ENCODE measurements around the gene PTPRM.

The PTPRM gene

DNA sequence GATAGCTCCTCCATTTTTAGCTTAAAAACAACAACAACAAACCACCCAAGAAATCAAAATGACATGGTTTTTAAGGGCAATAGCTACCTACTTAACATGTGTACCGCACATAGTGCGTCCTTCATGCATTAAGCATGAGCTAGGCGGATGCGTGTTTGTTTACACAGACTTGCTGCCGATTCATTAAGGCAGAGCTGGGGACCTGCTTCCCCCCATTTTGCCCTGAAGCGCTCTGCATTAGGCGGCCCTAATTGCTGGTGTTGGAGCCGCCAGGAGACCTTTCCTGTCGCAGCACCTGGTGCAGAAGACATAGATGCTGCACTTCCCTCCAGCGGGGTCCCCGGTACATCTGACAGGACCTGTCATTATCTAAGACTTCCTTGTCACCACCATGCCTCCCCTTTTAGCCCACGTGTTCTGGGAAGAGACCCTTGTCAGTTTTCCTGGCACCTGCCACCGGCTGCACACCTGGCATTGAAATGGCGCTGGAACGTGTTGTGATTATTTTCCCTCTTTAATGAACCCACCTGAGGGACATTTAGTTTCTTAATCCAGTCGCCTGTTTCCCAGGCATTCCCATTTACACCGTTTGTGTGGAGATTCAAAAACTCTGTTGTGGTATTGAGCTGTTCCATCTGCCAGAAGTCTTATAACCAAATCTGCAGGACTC, 781.1 kb downstream of the PTPRM start:
- DNase-seq: no peak

DNA sequence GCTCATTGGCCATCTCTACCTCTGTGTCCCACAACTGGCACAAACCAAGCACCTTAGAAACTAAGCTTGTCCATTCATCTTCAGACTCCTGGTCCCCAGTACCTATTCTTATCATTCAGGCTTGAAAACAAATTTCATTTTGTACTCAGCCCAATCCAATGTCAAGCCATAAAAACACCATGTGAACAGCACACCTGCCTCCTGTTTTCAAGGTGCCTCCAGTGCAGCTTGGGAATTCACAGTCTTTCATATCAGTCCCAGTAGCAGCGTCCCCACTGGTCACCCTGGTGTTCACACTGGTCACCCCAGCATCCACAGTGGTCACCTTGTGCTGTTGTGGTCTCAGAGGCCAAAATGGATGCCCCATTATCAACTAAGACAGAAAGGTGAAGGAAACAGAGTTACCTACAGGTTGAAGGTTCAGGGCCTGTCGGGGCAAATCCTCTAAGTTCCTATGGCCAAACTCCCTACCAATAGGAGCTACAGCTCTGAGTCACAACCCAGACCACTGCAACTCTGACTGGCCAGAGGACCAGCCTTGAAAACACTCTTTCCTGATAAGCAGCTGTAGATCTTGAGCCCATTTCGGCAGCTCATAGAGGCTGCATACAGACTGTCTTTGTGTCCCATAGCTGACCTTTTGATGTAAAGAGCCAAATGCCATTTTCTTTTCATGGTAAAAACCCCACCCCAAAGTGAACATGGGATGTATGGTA, 782.6 kb downstream of the PTPRM start:
- DNase-seq: no peak

DNA sequence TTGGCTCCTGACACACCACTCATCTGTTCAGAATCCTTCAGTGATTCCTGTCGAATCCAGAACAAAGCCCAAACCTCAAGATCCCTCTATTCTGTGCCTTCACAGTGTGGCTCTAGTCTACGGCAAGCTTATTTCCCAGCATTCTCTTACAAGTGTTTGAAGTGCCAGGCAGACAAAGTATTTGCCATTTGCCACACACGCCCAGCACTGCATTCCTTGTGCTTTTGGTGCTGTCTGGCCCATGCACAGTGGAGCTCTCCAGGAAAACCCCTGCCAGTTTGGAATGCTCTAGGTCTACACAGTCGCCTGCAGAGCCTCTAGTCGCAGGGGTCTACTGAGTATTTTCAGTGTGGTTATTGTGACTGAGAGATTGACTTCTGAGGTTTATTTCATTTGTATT, 783.5 kb downstream of the PTPRM start:
- no peak for DNase-seq

DNA sequence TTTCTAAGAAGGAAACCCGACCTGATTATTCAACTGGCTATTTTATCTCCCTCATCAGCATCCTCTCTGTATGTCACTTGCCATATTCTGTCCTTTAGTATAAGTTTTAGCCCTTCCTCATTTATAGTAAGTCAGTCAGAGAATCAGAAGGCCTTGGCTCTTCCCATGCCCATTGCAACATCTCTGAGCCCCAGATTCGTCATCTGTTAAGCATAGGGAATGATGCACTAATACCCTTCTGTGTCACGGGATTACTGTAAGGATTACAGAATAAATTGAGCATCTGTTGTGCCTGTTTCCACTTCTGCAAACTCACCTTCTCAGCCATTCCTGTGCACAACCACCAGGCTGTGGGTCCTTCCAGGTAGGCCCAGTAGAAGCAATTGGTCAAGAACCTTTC, 784.0 kb downstream of the PTPRM start:
- no peak for DNase-seq

DNA sequence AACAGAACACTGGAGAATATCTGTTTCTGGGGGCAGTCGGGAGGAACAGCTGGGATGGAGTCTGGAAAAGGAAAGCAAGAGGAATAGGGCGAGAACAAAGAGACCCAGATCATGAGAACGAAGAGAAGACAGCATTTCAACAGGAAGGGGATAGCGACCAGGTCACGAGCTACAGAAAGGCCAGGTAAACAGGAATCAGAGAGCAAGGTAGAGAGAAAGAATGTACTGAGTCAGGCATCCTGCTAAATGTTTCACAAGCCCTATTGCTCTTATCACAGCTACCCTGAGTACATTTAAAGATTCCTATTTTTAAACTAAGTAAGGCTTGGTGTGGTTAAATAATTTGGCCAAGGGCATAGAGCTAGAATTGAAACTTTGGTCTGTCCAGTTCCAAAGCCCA, 787.2 kb downstream of the PTPRM start:
- no peak for DNase-seq

DNA sequence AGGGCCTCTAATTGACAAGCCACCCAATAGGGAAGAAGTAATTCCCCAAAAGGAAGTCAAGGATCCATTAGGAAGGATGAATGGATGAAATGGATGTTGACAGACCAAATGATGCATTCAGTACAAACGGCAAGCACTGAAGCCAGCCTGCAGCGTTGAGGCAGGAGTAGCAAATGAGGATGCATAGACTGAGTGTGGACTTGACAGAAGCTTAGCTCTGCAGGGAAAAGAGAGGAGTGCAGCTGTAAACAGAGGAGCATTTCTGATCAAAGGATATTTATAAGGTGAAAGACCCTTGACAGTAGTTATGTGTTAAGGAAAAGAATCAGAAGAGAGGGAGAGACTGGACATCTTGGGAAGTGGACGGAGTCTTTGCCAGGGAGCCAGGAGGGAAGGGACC, 788.9 kb downstream of the PTPRM start:
- DNase-seq: no peak

DNA sequence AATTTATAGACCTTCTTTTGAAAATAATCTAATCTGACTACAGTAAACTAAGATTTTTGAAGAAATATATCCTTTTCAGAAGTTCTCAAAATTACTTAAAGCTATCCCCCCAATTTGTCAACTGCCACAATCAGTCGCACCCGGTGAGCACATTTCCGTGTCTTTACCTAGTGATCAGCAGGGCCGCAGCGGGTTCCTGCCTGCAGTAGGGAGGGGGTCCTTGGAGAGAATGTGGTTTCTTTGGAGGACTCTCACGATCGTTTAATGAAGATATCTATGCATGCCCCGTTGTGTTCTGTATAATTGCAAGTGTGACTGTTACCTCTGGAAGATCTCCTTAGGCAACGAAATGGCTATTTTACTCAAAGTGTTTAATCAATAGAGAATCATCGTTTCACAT, 790.2 kb downstream of the PTPRM start:
- DNase-seq: no peak

DNA sequence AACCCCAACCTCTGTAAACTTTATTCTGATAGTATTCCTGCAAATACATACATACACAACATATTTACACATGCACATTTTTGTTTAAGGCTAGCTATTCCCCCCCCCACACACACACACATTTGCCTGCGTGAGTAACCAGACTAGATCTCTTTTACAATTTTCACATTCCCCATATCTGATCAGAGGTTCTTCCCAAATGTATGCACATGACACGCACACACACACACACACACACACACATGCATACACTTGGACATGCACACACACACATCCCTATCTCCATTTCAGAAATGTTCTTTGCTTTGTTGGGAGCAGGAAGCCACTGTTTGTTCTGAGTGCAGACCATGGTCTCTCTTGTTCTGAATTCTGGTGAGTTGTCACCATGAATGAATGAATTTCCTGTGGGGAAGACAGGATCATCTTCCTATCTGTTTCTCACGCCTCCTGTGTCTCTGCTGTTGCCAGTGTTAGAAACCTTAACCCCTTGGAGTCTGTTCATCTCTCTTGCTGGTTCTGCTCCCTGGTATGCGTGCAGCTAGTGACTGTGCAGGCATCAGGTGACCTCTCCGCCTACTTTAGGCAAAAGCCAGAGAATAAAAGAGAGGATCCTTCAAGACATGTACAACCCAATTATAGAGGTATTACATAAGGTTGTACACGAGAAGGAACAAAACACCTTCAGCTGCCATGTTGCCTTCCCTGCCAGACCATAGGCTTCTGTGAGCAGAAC, 791.1 kb downstream of the PTPRM start:
- DNase-seq: no peak

DNA sequence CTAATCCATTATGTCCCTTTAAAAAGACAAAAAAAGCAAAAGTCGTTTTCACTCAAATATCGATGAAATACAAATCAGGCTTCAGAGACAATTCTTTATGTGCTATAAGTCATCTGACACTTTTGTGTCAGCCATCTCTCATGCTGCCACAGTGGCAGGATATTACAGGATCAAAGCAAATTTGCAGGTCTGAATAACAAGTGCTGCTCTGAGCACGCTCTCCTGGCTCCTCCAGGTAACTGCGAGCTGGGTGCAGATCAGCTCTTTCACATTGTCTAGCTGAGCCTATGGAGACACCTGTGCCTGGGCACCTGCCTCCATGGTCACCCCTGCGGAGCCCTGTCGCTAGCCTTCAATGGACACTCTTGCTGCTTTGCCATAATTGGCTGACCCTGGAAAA, 792.0 kb downstream of the PTPRM start:
- DNase-seq: no peak

DNA sequence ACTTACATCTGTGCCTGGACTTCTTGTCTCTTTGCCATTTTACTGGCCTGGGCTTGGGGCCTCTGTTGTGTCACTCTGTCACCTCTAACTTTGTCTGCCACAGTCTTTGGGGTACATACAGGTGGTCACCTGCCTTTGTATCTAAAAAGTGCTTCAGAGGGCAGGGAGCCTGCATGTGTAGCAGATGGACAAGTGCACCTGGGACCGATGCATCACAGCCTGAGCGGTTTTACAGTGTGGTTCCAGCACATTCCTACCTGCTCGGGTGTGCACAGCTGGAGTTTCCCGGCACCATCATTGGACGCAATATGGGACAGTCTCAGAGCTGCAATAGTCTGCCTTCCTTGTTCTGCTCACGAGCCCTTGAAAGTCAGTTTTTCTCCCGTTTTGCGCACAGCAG, 792.4 kb downstream of the PTPRM start:
- DNase-seq: no peak

DNA sequence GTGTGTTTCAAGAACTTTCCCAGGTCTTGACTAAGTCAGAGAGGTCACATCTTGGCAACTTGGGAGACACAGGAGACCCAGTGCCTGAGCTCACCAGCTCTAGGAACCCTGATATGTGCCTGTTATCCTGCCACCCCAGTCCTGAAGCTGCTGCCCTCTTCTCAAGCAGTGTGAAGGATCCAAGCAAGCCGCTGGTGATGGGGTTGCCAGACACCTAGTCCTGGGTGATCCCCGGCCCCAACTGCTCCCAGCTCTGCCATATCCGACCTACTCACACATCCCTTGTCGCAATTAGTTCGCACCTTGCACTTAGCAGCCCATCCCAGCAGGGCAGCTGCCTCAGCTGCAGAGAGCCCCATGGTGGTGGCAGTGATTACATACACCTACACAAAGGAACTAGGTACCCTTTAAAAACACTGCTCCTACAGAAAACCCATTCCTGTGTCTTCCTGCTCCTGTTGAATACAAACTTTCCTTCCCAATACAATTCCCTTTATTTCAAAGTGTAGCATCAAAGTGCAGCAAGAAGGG, 794.9 kb downstream of the PTPRM start:
- no peak for DNase-seq

DNA sequence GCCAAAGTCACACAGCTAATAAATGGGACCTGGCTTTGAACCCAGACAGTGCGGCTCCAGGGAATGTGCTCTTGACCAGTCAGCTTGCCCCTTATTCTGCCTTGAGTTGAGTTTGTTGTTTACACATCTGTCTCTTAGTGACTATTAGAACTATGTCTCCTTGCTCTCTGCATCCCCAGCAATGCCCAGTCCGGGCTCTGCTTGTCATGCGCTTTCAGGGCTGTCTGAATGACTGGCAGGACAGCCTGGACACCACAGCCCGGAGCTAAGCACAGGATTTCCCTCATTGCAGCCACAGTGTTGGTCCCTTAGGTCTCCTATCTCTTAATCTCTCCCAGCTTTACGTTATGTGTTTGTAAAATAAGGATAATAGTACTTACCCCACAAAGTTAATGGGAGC, 795.7 kb downstream of the PTPRM start:
- no peak for DNase-seq

DNA sequence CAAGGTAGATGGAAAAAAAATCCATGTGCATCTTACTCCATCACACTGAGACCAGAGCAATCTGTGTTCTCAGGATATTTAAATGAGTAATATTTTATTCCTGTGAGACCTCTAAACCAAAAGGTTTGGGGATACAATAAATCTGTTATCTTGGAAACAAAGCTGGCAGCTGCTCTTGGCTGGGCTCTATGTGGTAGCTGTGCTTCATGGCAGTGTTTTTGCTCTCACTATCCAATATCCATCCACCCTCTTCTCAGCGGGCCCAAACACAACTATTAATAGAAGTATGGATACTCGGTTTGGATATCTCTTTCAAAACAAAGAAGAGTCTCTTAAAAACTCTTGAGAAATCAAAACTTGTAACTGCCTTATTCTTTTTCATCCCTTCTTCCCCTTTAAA, 797.3 kb downstream of the PTPRM start:
- no peak for DNase-seq

DNA sequence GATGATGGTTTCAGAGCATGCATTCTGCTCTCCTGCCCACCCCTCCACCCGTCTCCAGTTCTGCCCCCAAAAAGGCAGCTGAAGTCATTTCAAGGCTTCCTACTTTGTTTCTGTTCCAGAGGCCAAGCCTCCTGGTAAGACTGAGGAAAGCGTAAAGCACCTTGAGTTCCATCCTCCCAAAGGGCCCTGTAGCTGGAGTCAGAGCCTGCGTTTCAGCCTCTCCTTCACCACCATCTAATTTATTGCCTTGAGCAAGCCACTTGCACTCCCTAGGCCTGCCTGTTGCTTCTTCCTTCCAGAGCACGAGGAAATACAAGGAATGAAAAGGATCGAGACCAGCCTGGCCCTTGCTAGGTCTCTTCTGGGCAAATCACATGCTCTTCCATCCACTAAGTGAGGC, 797.9 kb downstream of the PTPRM start:
- no peak for DNase-seq

DNA sequence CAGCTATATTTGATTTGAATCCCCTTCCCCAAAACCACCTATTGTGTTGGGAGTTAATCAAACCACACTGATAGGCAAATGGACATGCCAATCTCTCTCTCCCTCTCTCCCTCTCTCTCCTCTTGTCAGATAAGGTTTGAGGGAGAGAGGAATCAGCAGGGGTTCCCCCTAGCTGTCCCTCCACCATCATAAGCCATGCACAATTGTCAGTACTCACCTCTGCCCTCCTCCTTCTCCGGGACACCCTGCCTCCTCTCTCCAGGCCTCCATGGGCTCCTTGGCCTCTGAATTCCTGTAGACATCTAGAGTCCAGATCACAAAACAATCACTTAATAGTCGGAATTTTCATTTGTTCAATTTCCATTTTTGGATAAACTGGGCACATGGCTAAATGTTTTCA, 798.4 kb downstream of the PTPRM start:
- DNase-seq: no peak

DNA sequence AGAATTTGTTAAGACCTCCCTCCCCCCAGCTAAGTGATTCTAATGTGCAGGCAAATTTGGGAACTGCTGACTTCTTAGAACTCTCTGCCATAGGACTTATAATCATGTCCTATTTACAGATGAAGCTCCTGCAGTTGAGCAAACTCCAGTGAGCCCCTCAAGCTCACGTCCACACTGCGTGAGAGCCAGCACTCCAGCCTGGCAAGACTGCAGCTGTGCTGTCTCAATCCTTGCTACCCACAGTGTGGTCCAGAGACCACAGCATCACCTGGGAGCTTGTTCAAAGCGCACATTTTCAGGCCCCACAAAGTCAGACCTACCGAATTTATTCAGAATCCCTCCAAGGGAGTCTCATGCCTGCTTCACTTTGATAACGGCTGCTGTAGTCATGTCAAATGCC, 799.0 kb downstream of the PTPRM start:
- no peak for DNase-seq

DNA sequence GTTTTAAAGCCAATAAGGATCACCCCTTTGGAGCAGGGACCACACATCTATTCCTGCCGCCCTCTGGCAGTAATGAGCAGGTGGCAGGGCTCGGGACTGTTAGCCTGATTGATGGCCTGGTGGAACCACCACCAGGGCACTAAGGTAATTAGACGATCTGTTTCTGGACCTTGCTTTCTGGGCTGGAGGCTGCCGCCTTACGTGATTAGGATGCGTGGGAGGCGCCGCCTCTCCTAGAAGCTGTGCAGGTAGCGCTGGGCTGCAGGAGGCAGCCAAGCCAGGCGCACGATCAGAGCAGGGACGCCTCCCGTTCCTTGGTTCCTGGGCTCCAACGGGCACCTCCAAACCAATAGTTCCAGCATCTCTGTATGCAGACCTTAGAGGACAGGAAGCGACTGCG, 799.5 kb downstream of the PTPRM start:
- DNase-seq: no peak

DNA sequence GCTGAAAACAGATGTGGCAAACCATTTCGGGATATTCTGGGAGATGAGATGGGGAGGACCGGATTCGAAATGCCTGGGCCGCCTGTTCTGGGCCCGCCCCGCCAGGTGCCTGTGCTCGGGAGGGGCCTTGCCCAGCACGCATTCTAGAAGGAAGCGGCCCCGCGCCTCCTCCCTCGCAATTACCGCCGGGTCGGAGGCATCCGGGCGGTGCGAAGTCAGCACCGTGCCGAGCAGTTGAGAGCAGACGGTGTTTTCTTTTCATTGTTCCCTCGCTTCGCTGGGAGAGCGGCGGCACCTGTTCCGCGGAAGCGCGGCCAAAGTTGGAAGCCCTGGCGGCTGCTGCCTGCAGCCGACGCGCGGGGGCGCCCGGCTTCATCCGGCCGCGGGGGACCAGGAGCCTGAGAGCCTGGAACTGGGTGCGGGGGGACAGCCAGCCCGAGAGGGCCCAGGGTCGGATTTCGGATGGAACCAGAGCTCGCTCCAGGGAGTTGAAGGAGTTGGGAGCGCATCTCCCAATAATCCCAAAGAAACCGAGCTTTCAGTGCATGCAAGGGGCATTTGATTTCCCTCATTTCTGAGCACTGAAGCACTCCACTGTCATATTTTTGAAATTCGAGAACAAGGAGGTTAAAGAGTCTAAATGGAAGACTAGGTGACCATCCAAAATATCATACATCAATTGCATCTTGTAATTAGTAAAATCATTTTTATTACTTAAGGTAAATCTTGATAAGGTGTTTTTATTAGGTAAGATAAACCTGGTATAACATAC, 800.3 kb downstream of the PTPRM start:
- no peak for DNase-seq

DNA sequence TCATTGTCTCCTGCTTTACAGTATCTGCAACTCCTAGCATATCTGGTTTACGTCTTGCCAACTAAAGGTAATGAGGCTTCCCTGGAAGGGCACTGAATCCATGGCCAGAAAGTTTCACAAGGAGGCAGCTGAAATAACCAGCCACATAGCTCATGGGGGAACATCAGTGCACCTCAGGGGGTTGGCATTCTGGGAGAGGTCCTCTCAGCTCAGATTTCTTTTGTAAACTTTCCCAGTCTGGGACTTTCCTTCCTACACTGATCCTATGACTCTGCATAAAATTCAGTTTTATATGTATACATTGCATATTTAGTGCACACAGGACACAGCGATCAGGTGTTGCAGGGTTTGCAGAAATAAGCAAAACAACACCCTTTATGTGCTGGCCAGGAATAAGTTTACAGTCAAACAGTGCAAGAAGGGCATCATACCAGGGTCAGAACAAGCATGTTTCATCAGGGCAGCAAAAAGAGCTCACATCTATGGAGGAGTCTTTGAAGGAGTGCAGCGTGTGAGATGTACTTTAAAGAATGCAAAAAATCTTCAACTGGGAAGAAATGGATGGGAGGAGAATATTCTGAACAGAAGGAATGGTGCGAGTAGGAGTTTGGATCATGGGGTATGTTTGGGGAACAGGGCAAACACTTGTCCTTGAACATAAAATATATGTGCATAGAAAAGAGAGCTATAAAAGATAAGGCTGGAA, 801.5 kb downstream of the PTPRM start:
- DNase-seq: no peak

DNA sequence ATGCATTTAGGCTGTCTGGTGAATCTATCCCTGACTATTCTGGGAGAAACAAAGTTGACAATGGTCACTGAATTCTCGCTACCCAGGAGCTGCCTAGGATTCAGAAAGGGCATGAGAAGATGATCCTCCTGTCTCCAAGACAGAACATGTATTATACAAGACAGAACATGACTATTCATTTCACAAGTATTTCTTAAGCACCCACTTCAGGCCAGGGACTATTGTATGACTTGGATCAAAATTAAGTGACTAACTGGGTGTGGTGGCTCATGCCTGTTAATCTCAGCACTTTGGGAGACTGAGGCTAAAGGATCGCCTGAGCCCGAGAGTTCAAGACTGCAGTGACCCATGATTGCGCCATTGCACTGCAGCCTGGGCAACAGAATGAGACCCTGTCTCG, 806.4 kb downstream of the PTPRM start:
- DNase-seq: no peak

DNA sequence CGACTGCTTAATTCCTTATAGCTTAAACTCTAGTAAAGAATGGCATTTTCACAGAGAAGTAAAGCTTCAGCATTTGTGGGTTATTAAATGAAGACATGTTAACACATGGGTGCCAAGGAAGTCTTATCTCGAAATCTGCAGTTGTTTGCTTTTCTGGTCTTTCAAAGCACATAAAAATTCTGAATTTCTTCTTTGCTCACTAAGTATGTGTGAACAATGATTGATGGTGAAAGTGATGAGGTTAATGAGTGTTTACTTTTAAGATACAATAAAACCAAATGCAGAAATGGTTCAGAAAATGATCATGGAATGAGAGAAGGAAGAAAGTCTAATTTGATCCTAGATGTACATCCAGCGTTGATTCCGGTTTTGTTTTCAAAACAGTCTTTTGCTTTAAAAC, 807.6 kb downstream of the PTPRM start:
- no peak for DNase-seq

DNA sequence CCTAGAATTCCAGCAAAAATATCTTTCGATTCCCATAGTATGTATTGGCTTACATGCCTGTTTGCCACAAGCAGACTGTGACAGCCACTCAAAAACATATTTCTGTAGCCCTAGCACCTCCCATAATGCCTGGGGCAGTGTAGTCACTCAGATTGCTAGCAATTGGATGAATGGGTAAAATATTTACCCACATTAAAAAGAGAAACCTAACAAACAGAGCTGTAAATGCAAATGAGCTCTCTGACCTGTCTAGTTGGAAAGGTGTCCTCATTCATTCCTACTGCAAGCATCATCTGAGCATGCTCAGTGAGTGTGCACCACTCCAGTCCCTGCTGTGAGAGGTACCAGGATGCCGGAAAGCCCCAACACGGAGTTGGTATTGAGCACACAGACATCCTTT, 808.1 kb downstream of the PTPRM start:
- DNase-seq: no peak

DNA sequence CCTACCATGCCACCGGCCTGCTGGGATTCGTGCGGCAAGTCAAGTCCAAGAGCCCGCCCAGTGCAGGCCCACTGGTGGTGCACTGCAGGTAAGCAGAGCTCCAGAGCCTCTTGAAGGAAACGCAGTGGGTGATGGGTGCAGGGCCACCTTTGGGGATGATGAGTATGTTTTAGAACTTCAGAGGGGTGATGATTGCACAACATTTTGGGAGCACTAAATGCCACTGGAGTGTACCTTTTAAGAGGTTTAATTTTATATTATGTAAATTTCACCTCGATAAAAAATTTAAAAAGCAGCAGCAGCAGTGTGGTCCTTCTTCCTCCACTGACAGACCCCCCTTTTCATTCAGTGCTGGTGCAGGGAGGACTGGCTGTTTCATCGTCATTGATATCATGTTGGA, 809.0 kb downstream of the PTPRM start:
- DNase-seq: no peak

Measured in CD4-positive, alpha-beta T cell treated with Interleukin-10 for 1 hour (primary cell).